Activated T-cell treated with anti-CD3 and anti-CD28 coated beads for 48 hours (primary cell): ENCODE results near the gene APBB2.
"Not testable (repeated sequence)": the region's sequence is repeated elsewhere in the genome, so short reads cannot be mapped to it uniquely, and the experiment has no call there.

Experiments used
- DNase-seq: peaks from one replicate; pipeline ENCODE4 v3.0.0-alpha.2; 2020; ENCODE audit warnings: low read depth

The APBB2 gene

DNA sequence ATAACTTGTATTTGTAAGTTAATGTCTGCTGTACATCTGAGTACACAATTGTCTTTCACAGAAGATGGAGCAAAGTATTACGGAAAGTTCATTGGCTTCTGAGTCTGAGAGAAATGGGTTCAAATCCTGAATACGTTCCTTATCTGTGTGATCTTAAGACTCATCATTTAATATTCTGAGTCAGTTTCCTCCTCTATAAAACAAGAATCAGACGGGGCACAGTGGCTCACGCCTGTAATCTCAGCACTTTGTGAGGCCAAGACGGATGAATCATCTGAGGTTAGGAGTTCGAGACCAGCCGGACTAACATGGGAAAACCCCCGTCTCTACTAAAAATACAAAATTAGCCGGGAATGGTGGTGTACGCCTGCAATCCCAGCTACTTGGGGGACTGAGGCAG, 57.8 kb downstream of the APBB2 start:
- no peak for DNase-seq

DNA sequence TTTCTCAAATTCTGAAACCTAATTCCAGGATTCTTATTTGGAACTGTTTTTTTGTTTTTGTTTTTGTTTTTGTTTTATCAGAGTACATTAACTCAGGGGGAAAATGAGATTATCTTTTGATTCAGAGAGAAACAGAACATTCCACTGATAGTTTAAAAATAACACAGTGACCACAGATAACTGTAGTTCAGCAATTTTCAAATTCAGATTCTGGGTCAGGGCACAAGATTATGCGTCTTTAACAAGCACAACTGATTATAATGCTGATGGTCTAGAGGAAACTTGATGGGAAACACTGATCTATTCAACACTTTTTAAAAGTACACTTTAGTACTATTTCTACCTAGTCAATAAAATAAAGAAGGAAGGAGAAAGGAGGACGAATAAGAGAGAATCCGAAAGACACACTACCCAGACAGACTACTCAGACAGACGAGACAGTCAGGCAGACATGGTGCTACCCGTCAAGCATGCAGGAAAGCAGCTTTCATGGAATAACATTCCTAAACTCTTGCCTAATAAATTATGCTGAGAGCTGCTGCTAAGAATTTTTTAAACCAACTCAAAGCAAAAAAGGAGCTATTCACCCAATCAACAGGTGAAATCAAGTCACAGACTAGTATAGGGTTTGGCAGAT, 59.0 kb downstream of the APBB2 start:
- no peak for DNase-seq

DNA sequence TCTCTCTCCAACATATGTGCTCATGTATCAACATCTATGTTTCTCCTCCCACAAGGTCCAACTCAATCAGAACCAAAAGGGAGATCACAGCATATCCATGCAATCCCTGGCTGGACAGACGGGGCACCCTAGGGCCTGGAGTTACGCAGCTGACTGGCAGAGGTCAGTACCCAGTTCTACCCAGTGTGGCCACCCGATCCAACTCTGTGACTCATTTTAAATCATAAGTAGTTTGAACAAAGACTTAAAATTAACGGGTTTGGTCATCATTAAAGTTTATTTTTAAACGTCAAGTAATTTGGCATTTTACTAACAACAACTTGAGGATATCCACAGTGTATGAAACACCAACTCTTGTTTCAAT, 59.5 kb downstream of the APBB2 start:
- no peak for DNase-seq

DNA sequence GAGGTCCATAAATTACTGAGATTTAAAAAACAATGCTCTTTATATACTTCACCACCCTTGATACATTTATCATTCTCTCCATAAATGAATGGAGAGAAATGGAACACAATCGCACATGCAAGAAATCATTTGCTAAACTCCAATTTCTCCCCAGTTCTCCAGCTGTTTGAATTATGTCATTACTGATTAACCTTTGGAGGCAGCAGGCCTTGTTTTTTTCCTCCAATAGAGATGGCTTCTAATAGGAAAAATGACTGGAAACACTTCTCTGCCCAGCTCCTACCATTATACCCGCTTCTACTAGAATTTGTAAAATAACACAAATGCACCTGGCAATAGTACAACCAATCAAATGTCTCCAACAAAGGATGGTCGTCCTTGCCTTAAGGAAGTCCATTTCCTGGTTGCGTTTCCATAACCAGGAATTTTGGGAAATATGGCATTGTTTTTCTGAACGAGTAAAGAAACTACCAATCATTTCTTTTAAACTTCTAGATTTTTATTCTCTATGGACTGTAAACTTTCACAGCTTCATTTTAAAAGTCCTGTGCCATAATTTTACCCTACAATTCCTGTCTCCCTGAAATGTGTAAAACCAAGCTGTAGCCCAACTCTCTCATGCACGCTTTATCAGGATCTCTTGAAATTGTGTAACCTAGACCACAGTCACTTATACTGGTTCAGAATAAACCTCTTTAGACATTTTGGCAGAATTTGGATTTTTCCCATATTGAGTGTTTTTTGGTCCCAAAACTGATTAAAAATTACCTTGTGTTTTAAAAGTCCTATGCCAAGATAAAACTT, 60.1 kb downstream of the APBB2 start:
- no peak for DNase-seq

DNA sequence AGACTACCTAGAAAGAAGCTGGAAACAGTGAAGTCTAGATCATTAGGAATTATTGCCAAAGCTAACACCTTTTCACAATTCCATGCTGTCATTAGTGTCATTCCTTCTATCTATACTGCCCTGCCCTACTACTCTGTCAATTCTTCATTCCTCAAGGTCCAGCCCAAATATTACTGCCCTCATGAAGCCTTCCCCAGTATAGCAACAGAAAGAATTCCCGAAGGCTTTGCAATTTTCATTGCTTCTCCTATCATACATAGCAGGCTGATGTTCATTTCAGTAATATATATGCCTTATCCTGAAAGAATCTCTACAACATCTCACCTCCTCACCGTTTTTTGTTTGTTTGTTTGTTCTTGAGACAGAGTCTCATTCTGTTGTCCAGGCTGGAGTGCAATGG, 63.9 kb downstream of the APBB2 start:
- no peak for DNase-seq

DNA sequence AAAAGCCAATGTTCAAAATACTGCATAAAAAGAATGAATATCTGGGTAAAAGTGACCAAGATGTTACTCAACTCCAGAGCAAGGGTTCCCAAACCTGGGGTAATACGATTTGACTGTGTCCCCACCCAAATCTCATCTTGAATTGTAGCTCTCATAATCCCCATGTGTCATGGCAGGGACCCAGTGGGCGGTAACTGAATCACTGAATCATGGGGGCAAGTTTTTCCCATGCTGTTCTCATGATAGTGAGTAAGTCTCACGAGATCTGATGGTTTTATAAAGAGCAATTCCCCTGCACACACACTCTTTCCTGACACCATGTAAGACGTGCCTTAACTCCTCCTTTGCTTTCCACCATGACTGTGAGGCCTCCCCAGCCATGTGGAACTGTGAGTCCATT, 64.8 kb downstream of the APBB2 start:
- DNase-seq = not testable (repeated sequence)

DNA sequence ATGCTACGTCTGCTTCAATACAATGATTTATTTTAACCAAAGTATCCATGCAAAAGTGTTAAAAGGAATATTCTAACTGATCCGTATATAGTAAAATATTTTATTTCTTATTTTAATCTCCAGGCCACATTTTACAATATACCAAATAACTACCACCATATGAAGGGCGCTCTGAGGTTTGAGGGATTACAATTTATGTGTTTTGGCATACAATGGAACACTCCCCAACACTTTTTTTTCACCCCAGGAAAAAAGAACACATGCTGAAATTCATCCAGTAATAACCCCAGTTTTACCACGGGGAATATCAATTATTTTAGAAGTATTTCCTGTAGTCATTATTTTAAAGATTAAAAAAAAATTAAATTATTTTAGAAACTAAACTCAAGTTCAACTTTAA, 65.4 kb downstream of the APBB2 start:
- DNase-seq = no peak

DNA sequence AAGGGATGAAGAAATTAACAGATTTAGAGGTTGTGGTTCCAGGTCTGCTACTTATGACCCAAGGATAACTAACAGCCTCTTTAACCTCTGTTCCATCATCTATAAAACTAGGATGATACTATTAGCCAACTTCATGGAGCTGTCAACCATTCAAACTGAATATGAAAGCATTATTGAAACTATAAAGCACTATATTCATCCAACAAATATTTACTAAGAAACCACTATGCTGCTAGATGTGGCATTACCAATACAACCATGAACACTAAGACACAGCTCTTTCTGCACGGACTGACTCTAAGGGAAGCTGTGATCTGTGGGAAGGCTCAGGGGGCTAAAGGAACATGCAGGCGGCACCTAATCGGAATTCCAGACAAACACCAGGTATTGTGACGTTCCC, 66.0 kb downstream of the APBB2 start:
- DNase-seq = no peak

DNA sequence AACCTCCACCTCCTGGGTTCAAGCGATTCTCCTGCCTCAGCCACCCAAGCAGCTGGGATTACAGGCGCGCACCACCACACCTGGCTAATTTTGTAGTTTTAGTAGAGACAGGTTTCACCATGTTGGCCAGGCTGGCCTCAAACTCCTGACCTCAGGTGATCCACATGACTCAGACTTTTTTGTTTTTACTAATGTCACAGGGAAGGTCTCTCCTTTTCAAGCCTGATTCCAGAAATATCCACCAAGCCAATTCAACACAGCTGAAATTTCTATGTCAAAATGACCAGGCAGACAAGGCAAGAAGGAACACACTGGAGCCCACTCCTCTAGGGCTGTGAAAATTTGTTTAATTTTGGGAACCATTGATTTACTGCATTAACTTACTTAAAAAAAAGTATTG, 66.8 kb downstream of the APBB2 start:
- DNase-seq = not testable (repeated sequence)

DNA sequence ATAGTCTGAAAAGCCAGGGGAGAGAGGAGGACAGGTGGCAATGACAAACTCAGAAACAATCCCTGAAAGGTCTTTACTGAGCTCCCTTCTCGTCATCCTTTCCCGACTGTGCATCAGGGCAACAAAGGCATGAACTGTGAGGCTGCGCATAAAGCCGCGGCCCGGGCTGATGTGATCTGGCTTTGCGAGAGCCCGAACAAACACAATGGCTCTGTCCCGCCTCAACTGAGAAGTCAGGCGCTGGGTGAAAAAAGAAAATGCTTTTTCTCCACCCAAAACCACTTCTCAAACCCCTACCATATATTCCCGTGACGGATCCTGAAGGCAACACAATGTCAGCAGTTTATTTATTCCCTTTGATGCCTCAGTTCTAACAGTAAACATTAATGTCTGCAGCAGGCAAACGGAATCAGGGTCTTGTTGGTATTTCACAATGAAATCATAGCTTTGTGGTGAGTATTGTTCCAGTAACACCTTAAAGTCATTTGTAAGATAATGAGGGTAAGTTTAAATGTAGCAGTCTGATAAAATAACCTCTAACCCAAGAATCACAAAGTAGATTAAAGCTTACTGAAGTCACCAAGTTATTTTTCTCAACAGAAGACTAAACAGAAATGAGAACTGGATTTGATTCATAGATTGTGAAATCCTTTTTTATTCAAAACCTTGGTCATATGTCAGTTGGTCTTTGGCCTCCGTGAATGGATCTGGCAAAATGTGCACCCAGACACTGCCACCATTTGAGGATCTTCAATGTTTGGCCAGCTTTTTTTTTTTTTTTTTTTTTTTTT, 67.4 kb downstream of the APBB2 start:
- DNase-seq = no peak

DNA sequence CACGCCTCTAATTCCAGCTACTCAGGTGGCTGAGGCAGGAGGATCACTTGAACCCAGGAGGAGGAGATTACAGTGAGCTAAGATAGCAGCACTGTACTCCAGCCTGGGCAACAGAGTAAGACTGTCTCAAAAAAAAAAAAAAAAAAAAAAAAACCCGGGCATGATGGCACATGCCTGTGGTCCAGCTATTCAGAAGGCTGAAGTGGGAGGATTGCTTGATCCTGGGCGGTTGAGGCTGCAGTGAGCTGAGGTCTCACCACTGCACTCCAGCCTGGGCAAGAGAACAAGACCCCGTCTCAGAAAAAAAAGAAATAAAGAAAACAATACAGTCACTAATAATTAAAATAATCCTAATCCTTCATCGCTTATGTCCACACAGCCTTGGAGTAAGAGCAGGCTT, 68.1 kb downstream of the APBB2 start:
- no peak for DNase-seq

DNA sequence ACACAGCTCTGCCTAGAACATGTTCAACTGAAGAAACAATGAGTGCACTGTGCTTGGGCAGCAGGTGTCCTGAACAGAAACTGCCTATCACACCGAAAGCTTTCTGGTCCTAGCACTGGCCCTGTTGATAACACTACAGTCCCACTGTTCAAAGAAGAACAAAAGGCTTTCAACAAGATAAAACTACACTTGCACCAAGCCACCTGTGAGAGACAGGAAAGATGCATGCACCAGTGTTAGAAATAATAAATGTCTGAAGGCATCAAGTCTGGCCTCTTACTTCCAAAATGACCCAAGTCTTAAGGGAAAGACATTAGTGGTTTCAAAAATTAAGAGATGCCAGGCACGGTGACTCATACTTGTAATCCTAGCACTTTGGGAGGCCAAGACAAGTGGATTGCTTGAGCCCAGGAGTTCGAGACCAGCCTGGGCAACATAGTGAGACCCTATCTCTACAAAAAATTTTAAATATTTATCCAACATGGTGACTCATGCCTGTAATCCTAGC, 68.7 kb downstream of the APBB2 start:
- DNase-seq = no peak

DNA sequence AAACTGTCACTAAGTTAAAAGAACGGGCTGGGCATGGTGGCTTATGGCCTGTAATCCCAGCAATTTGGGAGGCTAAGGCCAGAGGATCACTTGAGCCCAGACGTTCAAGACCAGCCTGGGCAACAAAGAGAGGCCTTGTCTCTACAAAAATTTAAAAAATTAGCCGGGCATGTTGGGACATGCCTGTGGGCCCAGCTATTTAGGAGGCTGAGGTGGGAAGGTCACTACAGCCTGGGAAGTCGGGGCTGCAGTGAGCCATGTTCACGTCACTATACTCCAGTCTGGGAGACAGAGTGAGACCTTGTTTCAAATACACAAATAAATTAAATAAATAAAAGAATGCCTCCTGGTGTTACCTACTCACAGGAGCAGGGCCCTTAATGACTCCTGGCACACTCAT, 69.5 kb downstream of the APBB2 start:
- no peak for DNase-seq

DNA sequence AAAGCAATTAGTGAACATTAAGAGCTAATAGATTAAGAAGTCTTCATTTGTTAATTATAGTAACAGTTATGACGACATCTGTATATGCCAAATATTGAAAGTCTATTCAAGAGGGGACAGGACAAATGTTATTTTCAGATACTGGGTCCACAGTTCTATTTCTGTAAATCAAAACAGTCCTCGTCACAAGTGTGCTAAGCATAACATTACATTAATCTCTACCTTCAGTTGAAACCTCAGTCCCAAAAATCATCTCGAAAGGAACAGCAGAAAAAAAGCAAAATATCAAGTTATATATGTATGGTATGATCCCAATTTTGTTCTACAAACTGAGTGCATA, 70.3 kb downstream of the APBB2 start:
- DNase-seq = no peak

DNA sequence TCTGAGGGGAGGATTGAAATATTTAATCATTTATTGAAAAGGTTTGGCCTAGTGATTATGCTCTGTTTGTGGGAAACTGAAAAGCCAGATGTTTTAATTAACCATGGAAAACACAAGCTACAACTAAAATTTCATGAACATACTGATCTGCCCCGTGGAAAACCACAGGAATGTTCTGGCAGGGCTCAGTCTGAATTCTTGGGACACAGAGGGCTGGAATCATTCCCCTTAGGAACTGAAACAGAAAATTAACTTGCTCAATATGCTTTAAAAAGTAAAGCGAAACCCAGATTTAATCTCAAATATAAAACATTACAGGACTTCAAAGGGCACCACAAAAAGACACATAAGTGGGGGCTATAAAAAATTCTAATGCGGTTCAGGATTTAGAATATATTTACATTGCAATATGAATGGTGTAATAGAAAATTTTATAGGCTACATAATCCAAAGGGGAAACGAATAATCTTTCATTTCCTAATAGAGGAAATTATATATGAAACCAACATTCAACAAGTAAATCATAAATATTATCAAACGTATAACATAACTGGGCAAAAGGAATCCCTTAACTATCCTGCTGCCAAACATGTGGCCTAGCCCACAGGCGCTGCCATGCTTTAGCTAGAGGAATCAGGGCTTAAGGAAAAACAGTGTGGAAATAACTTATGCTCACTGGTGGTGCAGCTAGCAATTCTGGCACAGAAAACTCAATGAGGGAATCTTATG, 70.9 kb downstream of the APBB2 start:
- DNase-seq = no peak

DNA sequence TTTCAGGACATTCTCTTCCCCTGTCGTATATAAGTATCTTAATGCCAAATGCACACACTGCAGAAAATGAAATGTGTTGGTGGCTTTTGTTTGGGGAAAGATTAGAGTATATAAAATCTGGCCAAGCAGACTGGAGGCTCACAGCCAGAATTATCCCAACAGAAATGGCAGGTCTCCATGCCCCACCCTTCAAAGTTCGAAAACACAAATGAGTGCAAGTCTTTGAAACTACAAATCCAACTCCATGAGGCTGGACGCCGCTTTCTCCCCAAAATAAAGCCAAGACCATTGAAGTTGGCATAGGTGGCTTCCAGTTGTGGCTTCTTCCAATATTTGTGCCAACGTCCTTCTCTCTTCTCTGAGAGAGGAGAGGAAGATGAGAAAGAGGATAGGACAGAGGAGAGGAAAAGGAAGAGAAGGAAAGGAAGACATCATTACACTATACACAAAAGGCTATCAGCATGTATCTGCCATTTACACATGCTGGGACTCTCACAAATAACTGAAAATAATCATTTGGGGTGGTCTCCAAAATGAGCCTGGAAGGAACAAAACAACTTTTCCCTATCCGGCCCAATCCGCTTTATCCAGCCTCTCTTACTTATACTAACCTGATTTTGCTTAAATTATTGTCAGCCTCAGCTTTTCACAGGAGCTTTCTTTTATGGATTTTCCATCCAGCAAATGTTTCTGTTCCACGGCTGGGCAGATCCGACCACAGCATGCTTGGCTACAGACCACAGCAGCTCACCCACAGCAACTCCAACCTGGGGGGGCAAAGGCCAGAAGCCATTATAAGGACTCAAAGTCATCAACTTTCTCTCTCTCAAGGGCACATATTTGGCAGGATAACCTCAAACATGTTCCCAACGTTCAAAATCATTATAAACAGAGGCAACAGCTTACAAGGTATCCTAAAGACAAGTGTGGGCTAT, 71.7 kb downstream of the APBB2 start:
- no peak for DNase-seq

DNA sequence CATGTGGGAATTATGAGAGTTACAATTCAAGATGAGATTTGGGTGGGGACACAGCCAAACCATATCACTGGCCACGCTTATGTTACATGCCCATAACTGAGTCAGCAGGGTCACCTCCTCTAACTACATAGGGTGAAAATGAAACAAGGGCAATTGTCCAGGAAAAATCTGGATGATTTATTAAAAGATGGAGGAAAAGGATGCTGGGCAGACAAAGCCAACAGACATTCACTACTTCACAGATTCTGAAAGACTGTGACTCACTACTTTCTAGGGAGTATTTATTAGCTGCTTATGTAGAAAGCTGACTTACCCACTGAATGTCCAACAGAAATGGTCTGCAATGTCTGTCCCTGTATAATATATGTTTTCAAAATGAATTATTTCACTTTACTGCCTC, 72.4 kb downstream of the APBB2 start:
- no peak for DNase-seq

DNA sequence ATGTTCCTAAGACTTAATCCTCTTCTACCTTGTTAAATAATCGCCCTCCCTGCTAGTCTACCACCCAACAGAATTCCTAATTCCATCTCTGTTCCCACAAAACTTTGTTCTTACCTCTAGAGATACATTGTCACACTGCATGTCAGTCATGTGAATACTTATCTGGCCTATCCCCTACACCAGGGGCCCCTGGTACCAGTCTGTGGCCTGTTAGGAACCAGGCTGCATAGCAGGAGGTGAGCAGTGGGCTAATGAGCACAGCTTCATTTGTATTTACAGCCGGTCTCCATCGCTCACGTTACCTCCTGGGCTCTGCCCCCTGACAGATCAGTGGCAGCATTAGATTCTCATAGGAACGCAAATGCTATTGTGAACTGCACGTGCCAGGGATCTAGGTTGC, 73.9 kb downstream of the APBB2 start:
- no peak for DNase-seq

DNA sequence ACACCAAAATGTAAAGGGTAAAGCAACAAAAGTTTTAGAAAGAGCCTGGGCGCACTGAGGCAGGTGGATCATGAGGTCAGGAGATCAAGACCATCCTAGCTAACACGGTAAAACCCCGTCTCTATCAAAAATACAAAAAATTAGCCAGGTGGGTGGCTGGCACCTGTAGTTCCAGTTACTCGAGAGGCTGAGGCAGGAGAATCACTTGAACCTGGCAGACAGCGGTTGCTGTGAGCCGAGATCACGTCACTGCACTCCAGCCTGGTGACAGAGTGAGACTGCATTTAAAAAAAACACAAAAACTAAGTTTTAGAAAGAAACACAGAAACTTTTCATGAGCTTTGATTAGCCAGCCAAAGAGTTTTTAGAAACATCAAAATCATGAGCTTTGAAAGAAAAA, 76.5 kb downstream of the APBB2 start:
- no peak for DNase-seq

DNA sequence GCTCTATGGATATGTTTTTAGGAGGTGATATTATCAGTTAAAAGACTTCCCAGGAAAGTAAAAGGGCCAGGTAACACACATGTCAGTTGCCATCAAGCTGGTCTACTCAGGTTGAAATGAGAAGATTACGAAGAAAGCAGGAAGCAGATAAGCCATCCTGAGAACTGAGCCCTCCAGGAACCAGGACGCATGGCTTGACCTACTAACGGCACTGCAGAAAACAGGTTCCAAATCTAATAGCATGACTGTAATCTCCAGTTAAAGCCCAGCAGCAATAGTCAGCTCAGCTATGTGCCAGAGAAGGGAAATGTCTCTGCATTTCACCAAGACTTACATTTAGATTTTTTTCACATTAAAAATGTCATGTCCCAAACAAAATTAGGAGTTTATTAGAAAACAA, 77.9 kb downstream of the APBB2 start:
- no peak for DNase-seq

DNA sequence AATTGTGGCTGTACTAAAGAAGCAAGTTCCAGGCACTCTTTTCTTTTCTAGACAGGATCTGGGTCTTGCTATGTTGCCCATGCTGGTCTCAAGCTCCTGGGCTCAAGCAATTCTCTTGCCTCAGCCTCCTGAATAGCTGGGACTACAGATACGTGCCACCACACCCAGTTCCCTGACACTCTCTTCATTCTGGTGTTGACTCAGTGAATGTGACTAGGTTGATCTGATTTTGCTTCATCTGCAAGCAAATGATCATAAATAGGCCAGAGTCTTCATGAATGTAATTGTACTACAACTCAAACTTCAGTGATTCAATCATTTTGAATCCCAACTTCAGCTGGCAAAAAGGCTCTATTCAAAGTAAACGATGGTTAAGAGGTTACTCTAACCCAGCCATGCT, 78.5 kb downstream of the APBB2 start:
- DNase-seq = no peak
